ENCODE measurements around the gene HELZ. TPM values are rescaled to one million over a fixed set of nuclear protein-coding genes. Genes with fewer than 3 reads are reported as not detected.

The HELZ gene
- total and polyA plus RNA-seq, 2 donors from 2014 or later: 2.8 to 58.8 TPM

DNA sequence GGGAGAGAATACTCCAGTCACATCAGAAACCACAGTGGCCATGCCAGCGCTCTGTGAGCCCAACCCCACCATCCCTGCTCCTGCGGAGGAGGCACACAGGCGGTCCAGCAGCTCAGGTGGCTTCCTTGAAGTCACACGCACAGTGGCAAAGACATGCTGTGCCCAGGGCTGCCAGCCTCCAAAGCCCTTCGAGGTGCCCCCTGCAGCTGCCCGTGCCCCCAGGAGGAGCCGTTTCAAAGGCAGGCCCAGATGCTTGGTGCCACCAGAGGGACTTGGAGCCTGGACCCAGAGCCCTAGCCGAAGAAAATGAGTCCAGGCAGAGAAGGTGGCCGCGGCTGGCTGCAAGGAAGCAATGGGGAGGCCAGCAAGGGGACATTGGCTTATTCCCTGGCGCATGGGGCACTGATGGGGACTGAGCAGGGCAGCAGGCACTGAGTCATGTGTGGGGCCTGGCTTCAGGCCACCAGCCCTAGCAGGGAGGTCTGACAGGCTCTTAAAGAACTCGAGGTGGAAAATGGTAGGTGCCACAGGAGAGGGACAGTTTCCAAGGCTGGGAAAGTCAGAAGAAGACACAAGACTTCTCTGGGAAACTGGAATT is 217.9 kb downstream of the HELZ start:
- no peak overlapping the region for H3K27ac ChIP-seq (ENCODE audit: low read depth in 2 of 2, low read length in 2 of 2)
- H3K36me3 ChIP-seq (ENCODE audit: control insufficient read depth in 2 of 3, insufficient read depth in 3 of 3, low read length in 3 of 3): no peaks in the 10 kb centered on the region
- no peaks in the 10 kb centered on the region for H3K4me1 ChIP-seq (ENCODE audit: control insufficient read depth in 2 of 3, insufficient read depth in 2 of 3, low read depth in 1 of 3, low read length in 3 of 3)
- intact Hi-C loops (cut with DNase I): no loop called here
- no peaks in the 10 kb centered on the region for H3K27me3 ChIP-seq (ENCODE audit: control insufficient read depth, insufficient read depth, low read length)
- no peak overlapping the region for H3K9ac ChIP-seq (ENCODE audit: low read length in 3 of 3)
- FAIRE-seq: no peak
- no peaks in the 10 kb centered on the region for H3K9me3 ChIP-seq (ENCODE audit: control insufficient read depth in 2 of 3, insufficient read depth in 1 of 3, low read length in 3 of 3)
- TF ChIP-seq, protein P1, sequence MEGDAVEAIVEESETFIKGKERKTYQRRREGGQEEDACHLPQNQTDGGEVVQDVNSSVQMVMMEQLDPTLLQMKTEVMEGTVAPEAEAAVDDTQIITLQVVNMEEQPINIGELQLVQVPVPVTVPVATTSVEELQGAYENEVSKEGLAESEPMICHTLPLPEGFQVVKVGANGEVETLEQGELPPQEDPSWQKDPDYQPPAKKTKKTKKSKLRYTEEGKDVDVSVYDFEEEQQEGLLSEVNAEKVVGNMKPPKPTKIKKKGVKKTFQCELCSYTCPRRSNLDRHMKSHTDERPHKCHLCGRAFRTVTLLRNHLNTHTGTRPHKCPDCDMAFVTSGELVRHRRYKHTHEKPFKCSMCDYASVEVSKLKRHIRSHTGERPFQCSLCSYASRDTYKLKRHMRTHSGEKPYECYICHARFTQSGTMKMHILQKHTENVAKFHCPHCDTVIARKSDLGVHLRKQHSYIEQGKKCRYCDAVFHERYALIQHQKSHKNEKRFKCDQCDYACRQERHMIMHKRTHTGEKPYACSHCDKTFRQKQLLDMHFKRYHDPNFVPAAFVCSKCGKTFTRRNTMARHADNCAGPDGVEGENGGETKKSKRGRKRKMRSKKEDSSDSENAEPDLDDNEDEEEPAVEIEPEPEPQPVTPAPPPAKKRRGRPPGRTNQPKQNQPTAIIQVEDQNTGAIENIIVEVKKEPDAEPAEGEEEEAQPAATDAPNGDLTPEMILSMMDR (IDR thresholded peaks at IDR 0.05; ENCODE audit: borderline replicate concordance, extremely low read depth, insufficient read depth): no peak
- no peak overlapping the region for H3K4me3 ChIP-seq (ENCODE audit: low read length in 3 of 3)
- peak in 1 of 5 donors; percentile 53 for DNase-seq

DNA sequence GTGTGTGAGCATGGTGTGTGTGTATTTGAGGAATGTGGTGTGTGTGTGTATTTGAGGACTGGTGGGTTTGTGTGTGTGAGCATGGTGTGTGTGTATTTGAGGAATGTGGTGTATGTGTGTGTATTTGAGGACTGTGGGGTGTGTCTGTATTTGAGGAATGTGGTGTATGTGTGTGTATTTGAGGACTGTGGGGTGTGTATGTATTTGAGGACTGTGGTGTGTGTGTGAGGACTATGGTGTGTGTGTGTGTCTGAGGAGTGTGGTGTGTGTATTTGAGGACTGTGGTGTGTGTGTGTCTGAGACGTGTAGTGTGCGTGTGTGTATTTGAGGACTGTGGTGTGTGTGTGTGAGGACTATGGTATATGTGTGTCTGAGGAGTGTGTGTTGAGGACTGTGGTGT is 218.7 kb downstream of the HELZ start:
- Histone ChIP-seq H3K4me3 (ENCODE audit: low read length in 3 of 3) (no peak overlapping the region), H3K9ac (ENCODE audit: low read length in 3 of 3) (no peak overlapping the region), H3K9me3 (ENCODE audit: control insufficient read depth in 2 of 3, insufficient read depth in 1 of 3, low read length in 3 of 3) (no peaks in the 10 kb centered on the region), H3K36me3 (ENCODE audit: control insufficient read depth in 2 of 3, insufficient read depth in 3 of 3, low read length in 3 of 3) (no peaks in the 10 kb centered on the region), H3K27me3 (ENCODE audit: control insufficient read depth, insufficient read depth, low read length) (no peaks in the 10 kb centered on the region), H3K27ac (ENCODE audit: low read depth in 2 of 2, low read length in 2 of 2) (no peak overlapping the region), H3K4me1 (ENCODE audit: control insufficient read depth in 2 of 3, insufficient read depth in 2 of 3, low read depth in 1 of 3, low read length in 3 of 3) (no peaks in the 10 kb centered on the region)
- DNase-seq (peak in 1 of 5 donors; percentile 4), FAIRE-seq (no peak)
- intact Hi-C loops (cut with DNase I): no loop called here
- TF ChIP-seq, protein P1 (IDR thresholded peaks at IDR 0.05; ENCODE audit: borderline replicate concordance, extremely low read depth, insufficient read depth): no peak

DNA sequence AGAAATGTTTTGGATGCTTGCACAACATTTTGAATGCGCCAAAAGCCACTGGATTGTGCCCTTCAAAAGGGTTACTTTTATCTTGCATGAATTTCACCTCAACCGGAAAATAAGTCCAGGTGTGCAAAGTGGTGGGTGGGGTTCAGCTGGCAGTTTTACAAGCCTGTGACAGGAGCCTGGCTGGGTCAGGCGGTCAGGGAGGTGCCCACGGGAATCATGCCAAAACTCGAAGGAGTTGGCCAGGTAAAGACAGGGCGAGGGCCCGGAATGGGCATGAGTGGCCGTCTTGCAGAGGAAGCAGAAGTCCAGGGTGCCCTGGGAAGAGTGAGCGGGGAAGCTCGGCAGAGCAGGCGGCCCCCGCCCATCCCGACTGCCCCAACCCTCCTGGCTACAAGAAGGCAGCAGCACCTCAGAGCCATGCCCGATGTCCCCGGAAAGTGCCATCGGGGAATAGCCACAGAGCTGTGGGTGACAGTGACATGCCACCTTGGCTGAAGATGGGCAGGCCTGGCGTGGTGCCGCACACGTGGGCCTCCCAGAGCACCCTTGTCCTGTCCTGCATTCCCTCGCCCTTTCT is 219.7 kb downstream of the HELZ start:
- DNase-seq: peak in 1 of 5 donors; percentile 62
- TF ChIP-seq, protein P1 (IDR thresholded peaks at IDR 0.05; ENCODE audit: borderline replicate concordance, extremely low read depth, insufficient read depth): no peak

More for the DNA sequence above, 219.7 kb downstream of the HELZ start:
- no peaks in the 10 kb centered on the region for H3K9me3 ChIP-seq (ENCODE audit: control insufficient read depth in 2 of 3, insufficient read depth in 1 of 3, low read length in 3 of 3)
- H3K36me3 ChIP-seq (ENCODE audit: control insufficient read depth in 2 of 3, insufficient read depth in 3 of 3, low read length in 3 of 3): no peaks in the 10 kb centered on the region
- H3K27ac ChIP-seq (ENCODE audit: low read depth in 2 of 2, low read length in 2 of 2): no peak overlapping the region
- no peaks in the 10 kb centered on the region for H3K4me1 ChIP-seq (ENCODE audit: control insufficient read depth in 2 of 3, insufficient read depth in 2 of 3, low read depth in 1 of 3, low read length in 3 of 3)
- no peak overlapping the region for H3K4me3 ChIP-seq (ENCODE audit: low read length in 3 of 3)
- H3K9ac ChIP-seq (ENCODE audit: low read length in 3 of 3): no peak overlapping the region
- H3K27me3 ChIP-seq (ENCODE audit: control insufficient read depth, insufficient read depth, low read length): no peaks in the 10 kb centered on the region
- intact Hi-C loops (cut with DNase I): no loop called here
- FAIRE-seq: no peak

All from kidney (tissue), 14 donors.